ENCODE data around the gene CACNG1.
"Not testable (repeated sequence)": the region's sequence is repeated elsewhere in the genome, so short reads cannot be mapped to it uniquely, and the experiment has no call there.

CACNG1 gene

GRCh38 chr17:67098006-67098405 lies 53.7 kb downstream of the CACNG1 start:
- Histone ChIP-seq H3K27ac (ENCODE audit: low read depth, low read length) (no peak overlapping the region), H3K27me3 (ENCODE audit: control insufficient read depth, insufficient read depth, low read length) (no peaks in the 10 kb centered on the region), H3K4me1 (ENCODE audit: control insufficient read depth, insufficient read depth, low read length) (no peaks in the 10 kb centered on the region), H3K9ac (ENCODE audit: low read length) (no peak overlapping the region), H3K4me3 (ENCODE audit: low read length) (no peak overlapping the region), H3K36me3 (ENCODE audit: control insufficient read depth, insufficient read depth, low read length) (peaks cover 2% of the 10 kb centered on the region)

- not testable (repeated sequence) for H3K4me1 ChIP-seq (ENCODE audit: control insufficient read depth, insufficient read depth, low read length); H3K27ac ChIP-seq (ENCODE audit: low read depth, low read length); H3K4me3 ChIP-seq (ENCODE audit: low read length); H3K27me3 ChIP-seq (ENCODE audit: control insufficient read depth, insufficient read depth, low read length); H3K9ac ChIP-seq (ENCODE audit: low read length)
- H3K36me3 ChIP-seq (ENCODE audit: control insufficient read depth, insufficient read depth, low read length): peaks cover 15% of the 10 kb centered on the region
These were observed 60.3 kb downstream of the CACNG1 start for GRCh38 chr17:67104641-67105040.

- H3K4me1 ChIP-seq (ENCODE audit: control insufficient read depth, insufficient read depth, low read length): no peaks in the 10 kb centered on the region
- no peaks in the 10 kb centered on the region for H3K27me3 ChIP-seq (ENCODE audit: control insufficient read depth, insufficient read depth, low read length)
- no peak overlapping the region for H3K4me3 ChIP-seq (ENCODE audit: low read length)
- H3K9ac ChIP-seq (ENCODE audit: low read length): no peak overlapping the region
- H3K27ac ChIP-seq (ENCODE audit: low read depth, low read length): no peak overlapping the region
- peaks cover 15% of the 10 kb centered on the region for H3K36me3 ChIP-seq (ENCODE audit: control insufficient read depth, insufficient read depth, low read length)
These were observed 60.9 kb downstream of the CACNG1 start for GRCh38 chr17:67105213-67105612.
